NOMO-1 treated with dmso at 0.1 percent for 144 hours (cell line): ENCODE results near the gene TIA1.
"Not testable (repeated sequence)": the region's sequence is repeated elsewhere in the genome, so short reads cannot be mapped to it uniquely, and the experiment has no call there.

Experiments
- DNase-seq: peaks from one replicate; lab custom pipeline; 2025; ENCODE audit not compliant: unreplicated experiment; lab: John Stamatoyannopoulos, UW

TIA1 gene

GRCh38 chr2:70223305-70223704, 25.1 kb downstream of the TIA1 start:
- DNase-seq = not testable (repeated sequence)

- no peak for DNase-seq
Observed at GRCh38 chr2:70214953-70215549, 33.4 kb downstream of the TIA1 start.

- DNase-seq = no peak
Observed at GRCh38 chr2:70214365-70214764, 34.1 kb downstream of the TIA1 start.

DNA sequence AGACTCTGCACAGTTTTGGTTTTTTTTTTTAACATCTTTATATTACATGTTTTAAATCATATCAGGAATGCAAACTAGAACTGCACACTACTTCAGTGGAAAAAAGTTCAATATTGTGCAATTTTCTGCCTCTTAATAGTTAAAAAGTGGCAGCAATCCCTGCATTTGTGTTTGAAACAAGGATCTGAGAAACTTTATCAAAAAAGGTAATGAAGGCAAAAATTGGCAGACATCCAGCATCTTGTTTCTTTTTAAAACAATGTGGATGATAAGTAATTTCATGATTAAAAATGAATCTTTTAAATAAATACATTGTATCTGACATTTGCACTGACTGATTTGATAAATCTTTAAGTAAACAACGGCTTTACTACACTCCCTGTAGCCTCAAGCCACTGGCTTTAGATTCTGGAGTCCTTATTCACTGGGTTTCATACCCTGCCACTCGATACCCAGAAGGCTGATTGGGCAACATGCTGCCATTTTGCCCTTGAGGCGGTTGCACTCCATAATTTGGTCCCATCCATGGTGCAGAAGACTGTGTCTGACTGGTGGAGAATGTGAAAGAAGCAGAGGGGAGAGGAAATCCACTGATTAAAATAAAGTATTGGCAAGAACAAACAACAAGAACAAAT, 36.0 kb downstream of the TIA1 start:
- DNase-seq = no peak

DNA sequence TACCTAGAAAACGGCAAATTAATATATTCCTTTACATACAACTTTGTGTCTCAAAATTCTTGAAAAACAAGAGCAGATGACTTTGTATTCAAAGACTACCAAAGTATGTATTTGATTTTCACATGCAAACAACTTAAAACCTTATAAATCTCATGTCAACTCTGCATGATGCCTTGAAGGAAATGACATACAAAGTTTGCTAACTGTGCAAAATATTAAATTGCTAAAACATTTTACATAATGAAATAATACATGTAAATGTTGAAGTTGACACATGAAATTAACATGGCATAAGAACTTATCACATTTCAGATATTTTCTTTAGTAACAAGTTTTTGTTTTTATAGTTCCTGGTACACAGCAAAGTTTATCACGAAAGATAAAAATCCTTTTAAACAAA, 36.8 kb downstream of the TIA1 start:
- DNase-seq = no peak

DNA sequence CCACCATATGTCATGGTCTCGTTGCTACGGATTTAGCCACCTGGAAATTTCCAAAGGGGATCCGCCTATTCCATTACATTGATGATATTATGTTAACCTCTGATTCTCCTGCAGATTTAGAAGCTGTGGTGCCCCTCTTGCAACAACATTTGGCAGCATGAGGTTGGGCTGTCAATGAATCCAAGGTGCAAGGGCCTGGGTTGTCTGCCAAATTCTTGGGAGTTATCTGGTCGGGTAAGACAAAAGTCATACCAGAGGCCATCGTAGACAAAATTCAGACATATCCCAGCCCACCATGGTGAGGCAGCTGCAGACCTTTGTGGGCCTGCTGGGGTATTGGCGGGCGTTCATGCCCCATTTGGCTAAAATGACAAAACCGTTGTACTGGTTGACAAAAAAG, 44.0 kb downstream of the TIA1 start:
- no peak for DNase-seq

DNA sequence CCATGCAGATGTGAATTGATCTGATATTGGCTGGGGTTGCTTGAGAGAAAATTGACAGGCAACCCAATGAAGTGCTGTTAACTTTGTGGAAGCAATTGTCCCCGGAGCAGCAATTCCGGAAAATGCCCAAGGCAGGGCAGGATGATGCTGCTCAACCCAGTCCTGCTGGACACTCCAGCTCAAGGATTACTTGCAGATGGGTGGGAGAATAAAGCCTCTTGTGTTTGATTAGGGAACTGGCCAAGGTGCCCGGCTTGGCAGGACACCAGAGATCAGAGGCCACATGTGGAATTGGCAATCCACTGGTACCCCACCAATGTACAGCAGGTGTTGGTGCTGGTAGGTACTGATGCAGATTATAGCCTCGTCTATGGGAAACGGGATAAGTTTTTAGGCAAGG, 45.3 kb downstream of the TIA1 start:
- DNase-seq = no peak

DNA sequence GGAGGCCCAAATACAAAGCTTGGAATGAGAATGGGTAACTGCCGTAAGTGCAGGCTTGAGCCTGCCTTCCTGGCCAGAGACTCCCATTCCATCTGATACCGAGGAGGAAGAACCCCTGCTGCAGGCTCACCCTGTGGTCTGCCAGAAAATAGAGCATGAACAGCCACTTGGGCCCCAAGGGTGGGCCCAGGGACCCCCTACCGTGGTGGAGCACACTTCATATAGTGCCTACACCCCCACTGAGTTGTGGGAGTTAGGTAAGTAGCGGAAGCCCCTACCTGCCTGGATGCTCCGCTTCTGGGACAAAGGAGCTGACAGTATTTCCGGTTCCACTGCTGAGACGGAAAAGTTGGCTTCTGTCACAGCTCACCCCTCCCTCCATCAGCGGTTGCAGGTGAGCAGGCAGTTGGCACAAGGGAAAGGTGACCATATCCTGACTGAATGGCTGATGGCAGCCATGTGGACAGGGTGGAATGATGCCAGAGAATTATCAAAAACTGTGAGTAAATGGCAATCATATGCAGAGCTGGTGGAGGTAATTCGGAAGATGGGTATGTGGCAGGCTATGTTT, 46.1 kb downstream of the TIA1 start:
- DNase-seq = no peak

GRCh38 chr2:70201831-70202230, 46.6 kb downstream of the TIA1 start:
- DNase-seq = no peak

GRCh38 chr2:70201225-70201768, 47.1 kb downstream of the TIA1 start:
- no peak for DNase-seq

DNA sequence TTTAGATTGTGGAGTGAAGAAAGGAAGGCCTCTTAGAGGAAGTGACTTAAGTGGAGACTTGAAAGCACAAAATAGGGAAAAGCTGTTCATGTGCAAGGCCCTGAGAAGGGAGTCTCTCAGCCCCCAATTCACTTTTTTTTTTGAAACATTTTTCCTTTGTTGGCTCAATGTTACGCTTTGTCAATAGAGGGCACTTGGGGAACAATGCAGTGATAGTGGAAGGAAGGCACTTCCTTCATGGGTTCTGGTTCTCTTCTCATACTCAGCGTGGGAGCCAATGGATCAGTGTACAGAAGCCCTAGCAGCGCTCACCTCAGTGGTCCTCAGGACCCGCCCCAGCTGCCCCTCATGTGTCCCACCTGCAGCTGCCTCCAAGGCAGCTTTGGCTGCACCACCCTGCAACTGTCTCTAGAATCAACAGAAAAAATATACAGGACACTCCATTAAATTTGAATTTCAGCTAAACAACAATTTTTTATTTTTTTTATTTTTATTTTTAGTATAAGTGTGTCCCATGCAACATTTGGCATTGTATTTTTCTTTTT, 49.0 kb downstream of the TIA1 start:
- no peak for DNase-seq

- DNase-seq = no peak
Observed at GRCh38 chr2:70192516-70192915, 55.9 kb downstream of the TIA1 start.

DNA sequence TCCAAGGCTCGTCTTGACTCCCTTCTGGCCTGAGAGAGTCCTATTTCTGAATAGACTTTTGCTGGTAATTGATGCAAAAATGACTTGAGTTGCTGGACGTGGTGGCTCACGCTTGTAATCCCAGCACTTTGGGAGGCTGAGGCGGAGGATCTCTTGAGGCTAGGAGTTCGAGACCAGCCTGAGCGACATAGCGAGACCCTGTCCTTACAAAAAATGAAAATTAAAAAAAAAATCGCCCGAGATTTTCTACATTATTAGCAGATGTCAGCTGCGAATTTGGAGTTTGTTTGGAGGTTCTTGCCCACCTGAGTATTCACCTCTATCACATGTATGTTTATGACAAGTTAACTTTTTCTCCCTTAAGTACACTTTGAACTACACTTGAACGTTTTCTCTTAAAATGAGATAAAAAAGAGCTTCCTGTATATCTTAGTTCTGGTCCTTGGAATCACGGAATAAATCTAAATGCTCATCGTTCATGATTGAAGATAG, 57.1 kb downstream of the TIA1 start:
- DNase-seq = no peak

DNA sequence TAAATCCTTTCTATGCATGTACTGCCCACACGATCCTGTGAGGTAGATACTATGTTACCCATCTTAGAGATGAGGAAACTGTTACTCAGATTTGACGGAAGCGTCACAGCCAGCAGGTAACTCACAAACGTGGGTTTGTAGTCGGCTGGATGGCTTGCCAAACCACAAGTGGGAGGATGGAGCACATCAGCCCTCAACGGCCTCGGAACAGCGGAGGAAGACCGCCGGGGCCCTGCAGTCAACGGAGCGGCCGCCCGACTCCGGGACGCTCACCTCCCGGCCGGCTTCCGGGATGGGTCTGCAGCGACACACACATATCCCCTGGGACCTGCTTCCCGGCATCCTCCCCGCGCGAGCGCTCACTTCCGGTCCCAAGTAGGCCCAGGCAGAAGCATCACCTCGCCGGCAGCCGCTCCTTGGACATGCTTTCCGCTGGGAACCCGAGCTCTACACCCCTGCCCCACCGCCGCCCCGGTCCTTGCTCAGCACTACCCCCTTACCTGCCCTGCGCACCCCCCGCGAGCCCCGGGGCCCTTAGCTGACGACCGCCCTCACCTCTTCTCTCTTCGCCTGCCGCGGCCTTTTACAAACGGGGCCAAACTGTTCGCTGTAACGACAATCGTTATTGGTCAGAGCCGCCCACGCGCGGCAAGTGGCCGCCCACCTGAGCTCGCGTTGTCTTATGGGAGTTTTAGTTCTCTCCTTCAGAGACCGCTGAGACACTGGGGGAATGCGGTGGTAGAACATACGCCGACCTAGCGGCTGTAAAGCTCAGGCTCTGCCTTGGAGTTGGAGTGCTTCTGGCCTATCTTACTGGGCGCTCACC, 57.8 kb downstream of the TIA1 start, which contains the start of gene C2orf42:
Gene C2orf42, minus strand, starts transcription at position 602 of the 826 bp plus-strand sequence. CDS start 9,034 bp downstream, outside the sequence.
- peak; percentile 95 for DNase-seq

- no peak for DNase-seq
Observed at GRCh38 chr2:70188460-70188859, 60.0 kb downstream of the TIA1 start.

DNA sequence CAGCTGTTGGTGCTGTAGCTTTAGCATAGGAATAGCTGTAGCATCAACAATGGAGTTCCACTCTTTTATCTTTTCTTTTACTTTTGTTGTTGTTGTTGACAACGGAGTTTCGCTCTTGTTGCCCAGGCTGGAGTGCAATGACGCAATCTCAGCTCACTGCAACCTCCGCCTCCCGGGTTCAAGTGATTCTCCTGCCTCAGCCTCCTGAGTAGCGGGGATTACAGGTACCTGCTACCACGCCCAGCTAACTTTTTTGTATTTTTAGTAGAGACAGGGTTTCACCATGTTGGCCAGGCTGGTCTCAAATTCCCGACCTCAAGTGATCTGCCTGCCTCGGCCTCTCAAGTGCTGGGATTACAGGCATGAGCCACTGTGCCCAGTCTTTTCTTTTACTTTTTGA, 61.3 kb downstream of the TIA1 start:
- DNase-seq = not testable (repeated sequence)

GRCh38 chr2:70182689-70183088, 65.7 kb downstream of the TIA1 start:
- no peak for DNase-seq

DNA sequence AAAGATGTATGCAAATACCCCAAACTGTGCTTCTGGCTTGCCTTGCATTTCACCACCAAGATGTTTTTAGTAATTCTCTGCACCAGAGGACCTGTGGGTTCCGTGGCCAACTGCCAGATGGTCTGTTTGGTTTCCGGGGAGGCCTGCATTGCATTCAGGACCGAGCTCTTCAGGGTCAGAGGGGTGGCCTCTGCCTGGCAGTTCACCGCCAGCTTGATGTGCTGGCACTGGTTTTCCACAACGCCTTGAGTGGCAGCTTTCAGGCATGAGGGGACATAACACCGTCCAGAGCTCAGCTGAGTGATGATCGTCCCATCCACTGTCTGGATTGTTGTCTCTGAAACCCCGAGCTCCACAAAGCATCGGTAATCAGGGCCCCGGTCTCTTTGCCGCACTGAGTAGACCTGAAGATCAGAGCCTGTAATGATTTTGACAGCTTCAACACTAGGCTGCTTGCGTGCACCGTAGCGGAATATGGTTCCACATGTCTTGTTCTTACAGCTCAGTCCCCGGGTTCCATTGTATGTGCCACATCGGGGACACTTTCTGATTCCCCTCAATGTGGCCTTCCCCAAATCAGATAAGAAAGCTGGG, 67.0 kb downstream of the TIA1 start:
- no peak for DNase-seq

DNA sequence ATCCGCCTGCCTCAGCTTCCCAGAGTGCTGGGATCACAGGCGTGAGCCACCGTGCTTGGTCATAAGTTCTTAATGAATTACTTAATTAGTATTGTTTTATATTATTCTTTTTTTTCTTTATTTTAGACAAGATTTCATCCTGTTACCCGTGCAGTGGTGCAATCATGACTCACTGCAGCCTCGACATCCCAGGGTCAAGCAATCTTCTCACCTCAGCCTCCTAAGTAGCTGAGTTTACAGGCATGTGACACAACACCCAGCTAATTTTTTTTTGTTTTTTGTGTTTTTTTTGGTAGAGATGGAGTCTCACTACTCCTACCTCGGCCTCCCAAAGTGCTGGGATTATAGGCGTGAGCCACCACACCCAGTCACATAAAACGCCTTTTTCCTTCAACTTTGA, 74.9 kb downstream of the TIA1 start:
- DNase-seq = no peak

DNA sequence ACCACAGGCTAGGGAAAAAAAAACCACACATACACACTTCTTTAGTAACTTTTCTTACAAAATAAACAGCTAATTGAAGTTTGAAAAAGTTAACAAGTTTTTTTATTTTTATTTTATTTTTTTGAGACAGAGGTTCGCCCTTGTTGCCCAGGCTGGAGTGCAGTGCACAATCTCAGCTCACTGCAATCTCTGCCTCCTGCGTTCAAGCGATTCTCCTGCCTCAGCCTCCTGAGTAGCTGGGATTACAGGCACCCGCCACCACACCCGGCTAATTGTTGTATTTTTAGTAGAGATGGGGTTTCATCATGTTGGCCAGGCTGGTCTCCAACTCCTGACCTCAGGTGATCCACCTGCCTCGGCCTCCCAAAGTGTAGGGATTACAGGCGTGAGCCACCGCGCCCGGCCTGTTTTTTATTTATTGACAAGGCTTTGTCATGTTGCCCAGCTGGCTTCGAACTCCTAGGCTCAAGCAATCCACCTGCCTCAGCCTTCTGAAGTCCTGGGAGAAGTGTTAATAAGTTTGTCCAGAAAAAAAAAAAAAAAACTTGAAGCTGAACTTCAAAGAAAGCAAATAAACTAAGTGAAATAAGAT, 78.7 kb downstream of the TIA1 start:
- DNase-seq = not testable (repeated sequence)
